Vagina (tissue), 2 donors: ENCODE measurements around the gene TBC1D17. TPM values are rescaled to one million over a fixed set of nuclear protein-coding genes. Genes with fewer than 3 reads are reported as not detected.

Experiments
- DNase-seq, 2 donors: peaks; one replicate each; pipeline ENCODE4 v3.0.0-alpha.2; 2017; ENCODE audit errors: extremely low spot score in 2 of 2
- H3K27ac ChIP-seq: fragments of 200-600 bp; sonication (generic); one replicate; pipeline ENCODE4 v1.5.1; 2019
- H3K27me3 ChIP-seq: fragments of 200-600 bp; sonication (generic); one replicate; pipeline ENCODE4 v1.5.1; 2019
- H3K36me3 ChIP-seq, 2 donors: fragments of 200-600 bp; sonication (generic); one replicate each; pipeline ENCODE4 v1.5.1; 2017 to 2019
- H3K4me1 ChIP-seq: fragments of 200-600 bp; sonication (generic); one replicate; pipeline ENCODE4 v1.5.1; 2019
- H3K4me3 ChIP-seq, 2 donors: fragments of 200-600 bp; sonication (generic); 1 replicate in 1 of 2; 2 replicates in 1 of 2; pipeline ENCODE4 v1.5.1; 2016 to 2019
- H3K9me3 ChIP-seq: fragments of 200-600 bp; sonication (generic); one replicate; pipeline ENCODE4 v1.5.1; 2019
- CTCF ChIP-seq, 3 experiments: fragments of 450-650 bp in 2 of 3; fragments of 200-600 bp in 1 of 3; sonication (generic) in 1 of 3; IDR thresholded peaks; one replicate each; pipeline ENCODE4 v1.5.1; 2017 to 2019; ENCODE audit warnings: antibody characterized with exemption in 3 of 3, mild to moderate bottlenecking in 2 of 3, moderate library complexity in 2 of 3
- POLR2A ChIP-seq, 2 donors: fragments of 450-650 bp; IDR thresholded peaks; one replicate each; pipeline ENCODE4 v1.6.1; 2017; ENCODE audit warnings: antibody characterized with exemption in 2 of 2, mild to moderate bottlenecking in 2 of 2, moderate library complexity in 2 of 2
- POLR2AphosphoS5 ChIP-seq, 2 donors: sonication (generic); formaldehyde crosslinking; IDR thresholded peaks; one replicate each; pipeline ENCODE4 v1.9.0; 2017; ENCODE audit warnings: antibody characterized with exemption in 2 of 2, mild to moderate bottlenecking in 2 of 2, low read depth in 1 of 2; ENCODE audit not compliant: insufficient read depth in 1 of 2
- intact Hi-C: fragments of 100-400 bp; cut with DNase I; formaldehyde crosslinking; loops from one replicate; pipeline ENCODE4 v1.15.1; 2023
- total RNA-seq: library from RNA; depleted of rRNA; stranded (reverse); fragments of >200 nt; gene quantifications from one replicate; pipeline ENCODE4 v1.2.3, GENCODE V29; 2016

TBC1D17 gene
- total RNA-seq, 1 donor from 2014 or later, result 34.9 TPM

- intact Hi-C loops, result no loop called here
- H3K9me3 ChIP-seq, result no peaks in the 10 kb centered on the region
- peaks cover 36% of the 10 kb centered on the region for H3K4me1 ChIP-seq
- no peak overlapping the region for H3K4me3 ChIP-seq
- no peaks in the 10 kb centered on the region for H3K27me3 ChIP-seq
- DNase-seq, result no peak
- H3K36me3 ChIP-seq, result peaks cover 0 to 21% of the 10 kb centered on the region in 2 donors
- no peak for TF ChIP-seq POLR2AphosphoS5 (IDR thresholded peaks at IDR 0.05; ENCODE audit: insufficient read depth in 1 of 2, low read depth in 1 of 2)
- TF ChIP-seq CTCF (IDR thresholded peaks at IDR 0.05), result no peak
- TF ChIP-seq POLR2A (IDR thresholded peaks at IDR 0.05), result no peak
- H3K27ac ChIP-seq, result no peak overlapping the region
These were observed 50.2 kb downstream of the TBC1D17 start for GRCh38 chr19:49927526-49928264.

GRCh38 chr19:49929121-49929610 lies 51.7 kb downstream of the TBC1D17 start, which contains the start of the genes ATF5 and NUP62:
Gene ATF5 (plus strand): TSS chr19:49929205. CDS start chr19:49930851, 1,646 bp downstream.
Gene NUP62 (minus strand): TSS chr19:49929504. CDS start chr19:49909807, 19,697 bp downstream.
- peaks cover 28% of the 10 kb centered on the region for H3K4me1 ChIP-seq
- peaks cover 0 to 9% of the 10 kb centered on the region in 2 donors for H3K36me3 ChIP-seq
- peak in 1 of 2 donors; percentile 87 for TF ChIP-seq POLR2AphosphoS5 (IDR thresholded peaks at IDR 0.05; ENCODE audit: insufficient read depth in 1 of 2, low read depth in 1 of 2)
- TF ChIP-seq POLR2A (IDR thresholded peaks at IDR 0.05), result no peak
- peak within 1 kb of the TSS; percentile 90 for H3K27ac ChIP-seq
- H3K9me3 ChIP-seq, result no peaks in the 10 kb centered on the region
- H3K27me3 ChIP-seq, result no peaks in the 10 kb centered on the region
- DNase-seq, result no peak
- H3K4me3 ChIP-seq, result peak within 1 kb of the TSS; percentile 68 to 99
- intact Hi-C loops, result no loop called here

- intact Hi-C loops, result no loop called here
- H3K27me3 ChIP-seq, result no peaks in the 10 kb centered on the region
These were observed 52.3 kb downstream of the TBC1D17 start for GRCh38 chr19:49929611-49930482.

GRCh38 chr19:49930483-49931011 lies 53.0 kb downstream of the TBC1D17 start:
- Histone ChIP-seq H3K27ac (no peak overlapping the region), H3K27me3 (no peaks in the 10 kb centered on the region), H3K4me3 (peak overlapping the region; percentile 68 to 99), H3K9me3 (no peaks in the 10 kb centered on the region), H3K4me1 (peaks cover 20% of the 10 kb centered on the region), H3K36me3 (peaks cover 0 to 6% of the 10 kb centered on the region in 2 donors)
- intact Hi-C loops, result no loop called here
- DNase-seq, result no peak
- no peak for TF ChIP-seq POLR2A (IDR thresholded peaks at IDR 0.05)
- TF ChIP-seq POLR2AphosphoS5 (IDR thresholded peaks at IDR 0.05; ENCODE audit: insufficient read depth in 1 of 2, low read depth in 1 of 2), result no peak
- no peak for TF ChIP-seq CTCF (IDR thresholded peaks at IDR 0.05)

More at GRCh38 chr19:49929611-49930482, 52.3 kb downstream of the TBC1D17 start:
- H3K9me3 ChIP-seq, result no peaks in the 10 kb centered on the region
- H3K4me1 ChIP-seq, result peaks cover 22% of the 10 kb centered on the region
- H3K36me3 ChIP-seq, result peaks cover 0 to 8% of the 10 kb centered on the region in 2 donors
- H3K27ac ChIP-seq, result peak overlapping the region; percentile 90
- peak in 1 of 2 donors; percentile 92 for DNase-seq
- H3K4me3 ChIP-seq, result peak overlapping the region; percentile 68 to 99
- TF ChIP-seq POLR2A (IDR thresholded peaks at IDR 0.05) (no peak), CTCF (IDR thresholded peaks at IDR 0.05) (peak in 1 of 3 experiments; percentile 13), POLR2AphosphoS5 (IDR thresholded peaks at IDR 0.05; ENCODE audit: insufficient read depth in 1 of 2, low read depth in 1 of 2) (peak; percentile 70 to 88)
